IPS DF 6.9 (cell line): Measurements from ENCODE around the gene C1QTNF6.

Experiments used
- DNase-seq: peaks from one replicate; pipeline ENCODE4 v3.0.0-alpha.2; 2013; ENCODE audit warnings: low read depth, low spot score
- H3K27ac ChIP-seq: one replicate; pipeline ENCODE4 v1.5.1; 2013; ENCODE audit warnings: low read length, control low read depth
- H3K27me3 ChIP-seq: 2 replicates; pipeline ENCODE4 v1.6.1; 2013; ENCODE audit warnings: mild to moderate bottlenecking, low read length; ENCODE audit not compliant: control insufficient read depth, insufficient read depth
- H3K36me3 ChIP-seq: 2 replicates; pipeline ENCODE4 v1.6.1; 2013; ENCODE audit warnings: low read length; ENCODE audit not compliant: control insufficient read depth, insufficient read depth
- H3K4me1 ChIP-seq: 2 replicates; pipeline ENCODE4 v1.6.1; 2013; ENCODE audit warnings: low read length; ENCODE audit not compliant: control insufficient read depth, insufficient read depth
- H3K4me3 ChIP-seq: 2 replicates; pipeline ENCODE4 v1.5.1; 2013; ENCODE audit warnings: mild to moderate bottlenecking, low read length
- H3K9me3 ChIP-seq: 2 replicates; pipeline ENCODE4 v1.6.1; 2013; ENCODE audit warnings: low read length, inconsistent platforms; ENCODE audit not compliant: control insufficient read depth, insufficient read depth
- WGBS: extraction: QIAGEN DNeasy Blood & Tissue Kit; methylation state at CpG from one replicate; pipeline ENCODE4 v1.1.7; 2013; ENCODE audit warnings: mixed read lengths, missing lambda C conversion rate; ENCODE audit not compliant: insufficient read length, insufficient coverage; 5-methylcytosine and 5-hydroxymethylcytosine counted together

C1QTNF6 gene

DNA sequence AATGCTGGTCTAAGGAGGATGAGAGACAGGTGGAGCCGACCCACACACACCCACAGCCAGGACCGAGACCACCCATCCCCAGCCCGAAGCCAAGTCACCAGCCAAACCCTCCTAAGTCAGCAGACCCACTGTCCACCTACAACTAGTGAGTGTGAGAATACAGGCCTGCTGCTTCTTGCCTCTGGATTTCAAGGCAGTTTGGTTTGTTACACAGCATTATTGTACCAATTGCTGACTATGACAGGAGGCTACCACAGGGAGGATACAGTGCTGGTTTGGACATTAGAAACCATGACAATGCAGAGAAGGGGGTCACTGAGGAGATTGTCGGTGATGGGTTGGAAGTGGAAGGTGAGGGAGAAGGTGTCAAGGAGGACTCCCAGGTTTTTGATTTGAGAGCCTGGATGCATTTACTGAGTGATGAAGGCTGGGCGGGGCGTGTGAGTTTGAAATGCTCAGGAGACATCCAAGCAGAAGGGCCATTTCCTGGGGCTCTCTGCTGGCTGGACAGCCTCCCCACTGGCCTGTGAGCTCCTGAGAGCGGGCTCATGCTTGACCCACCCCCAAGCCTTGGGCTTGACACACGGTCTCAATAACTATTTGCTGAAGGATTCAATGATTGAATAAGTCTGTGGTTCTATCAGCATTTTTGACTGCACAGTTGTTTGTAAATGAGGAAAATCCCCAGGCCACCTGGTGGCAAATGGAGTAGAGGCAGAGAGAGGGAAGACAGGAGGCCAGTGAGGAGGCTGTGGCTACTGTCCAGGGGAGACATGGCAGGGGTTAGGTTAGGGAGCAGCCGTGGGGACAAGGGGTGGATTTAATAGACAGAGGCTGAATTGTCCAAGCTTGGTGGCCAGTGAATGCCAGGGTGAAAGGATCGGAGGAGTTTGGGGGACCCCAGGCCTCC, 33.6 kb upstream of the C1QTNF6 start:
- Histone ChIP-seq H3K4me1 (no peaks in the 10 kb centered on the region), H3K27me3 (no peaks in the 10 kb centered on the region)
- no CpG with 5 or more reads among the region's 10 CpGs for WGBS

DNA sequence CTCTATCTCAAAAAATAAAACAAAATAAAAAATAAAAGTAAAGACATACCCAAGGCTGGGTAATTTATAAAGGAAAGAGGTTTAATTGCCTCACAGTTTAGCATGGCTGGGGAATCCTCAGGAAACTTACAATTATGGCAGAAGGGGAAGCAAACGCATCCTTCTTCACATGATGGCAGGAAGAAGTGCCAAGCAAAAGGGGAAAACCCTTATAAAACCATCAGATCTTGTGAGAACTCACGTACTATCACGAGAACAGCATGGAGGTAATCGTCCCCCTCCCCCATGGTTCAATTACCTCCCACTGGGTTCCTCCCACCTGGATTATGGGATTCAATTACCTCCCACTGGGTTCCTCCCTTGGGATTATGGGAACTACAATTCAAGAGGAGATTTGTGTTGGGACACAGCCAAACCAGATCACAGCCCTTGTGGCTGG, 32.5 kb upstream of the C1QTNF6 start:
- H3K27ac ChIP-seq, result no peak overlapping the region
- H3K9me3 ChIP-seq, result no peaks in the 10 kb centered on the region; the same call in 1 of the 2 replicates
- H3K36me3 ChIP-seq, result no peaks in the 10 kb centered on the region
- WGBS, result no CpG with 5 or more reads among the region's 4 CpGs
- H3K4me1 ChIP-seq, result no peaks in the 10 kb centered on the region
- H3K27me3 ChIP-seq, result no peaks in the 10 kb centered on the region
- no peak for DNase-seq
- H3K4me3 ChIP-seq, result no peak overlapping the region

More for the DNA sequence above, 33.6 kb upstream of the C1QTNF6 start:
- Histone ChIP-seq H3K9me3 (no peaks in the 10 kb centered on the region; the same call in 1 of the 2 replicates), H3K27ac (no peak overlapping the region), H3K36me3 (no peaks in the 10 kb centered on the region), H3K4me3 (no peak overlapping the region)
- no peak for DNase-seq

DNA sequence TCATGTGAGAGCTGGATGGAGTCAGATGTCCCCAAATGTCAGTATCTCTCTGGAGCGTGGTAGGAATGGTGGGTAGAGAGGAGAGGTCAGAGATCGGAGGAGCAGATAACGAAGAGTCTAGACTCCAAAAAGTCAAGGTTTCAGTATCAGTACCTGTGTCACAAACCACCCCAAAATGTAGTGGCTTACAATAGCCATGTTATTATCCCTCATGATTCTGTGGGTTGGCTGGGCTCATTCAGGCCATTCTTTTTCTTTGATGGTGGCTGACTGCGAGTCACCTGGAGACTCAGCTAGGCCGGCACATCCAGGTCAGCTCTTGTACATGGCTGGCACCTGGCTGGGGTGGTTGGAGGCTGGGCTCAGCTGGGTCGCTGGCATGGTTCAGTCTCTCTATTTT, 31.5 kb upstream of the C1QTNF6 start:
- no peak overlapping the region for H3K4me3 ChIP-seq
- no peaks in the 10 kb centered on the region for H3K27me3 ChIP-seq
- no CpG with 5 or more reads among the region's 6 CpGs for WGBS
- DNase-seq, result no peak
- H3K9me3 ChIP-seq, result no peaks in the 10 kb centered on the region; the same call in 1 of the 2 replicates
- no peaks in the 10 kb centered on the region for H3K4me1 ChIP-seq
- no peak overlapping the region for H3K27ac ChIP-seq
- no peaks in the 10 kb centered on the region for H3K36me3 ChIP-seq

DNA sequence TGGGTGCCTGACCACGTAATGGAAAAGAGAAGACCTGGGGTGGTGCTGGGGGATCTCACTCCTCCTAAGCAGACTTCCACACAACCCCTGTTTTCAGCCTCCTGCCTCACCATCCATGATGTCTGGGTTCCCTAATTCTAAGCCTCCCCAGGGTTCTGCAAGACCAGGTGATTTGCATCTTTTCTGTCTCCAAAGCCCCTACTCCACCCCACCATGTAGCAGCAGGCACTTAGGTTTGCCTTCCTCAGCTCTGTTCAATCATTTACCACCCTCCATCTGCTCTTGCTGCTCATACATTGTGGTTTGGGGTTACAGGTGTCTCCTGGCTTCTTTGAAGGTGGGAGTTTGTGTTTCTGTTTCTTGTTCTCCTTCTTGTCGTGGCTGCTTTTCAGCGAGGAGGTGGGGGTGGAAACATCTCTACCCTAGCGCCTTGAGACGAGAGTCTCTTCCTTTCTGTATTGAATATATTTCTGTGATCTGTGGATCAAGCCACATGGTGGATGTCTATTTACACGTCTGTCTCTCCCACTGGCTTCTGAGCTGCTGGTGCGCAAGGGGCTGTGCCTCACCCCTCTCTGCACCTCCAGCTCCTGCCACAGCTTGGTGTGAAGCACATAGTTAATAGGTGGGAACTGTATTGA, 30.8 kb upstream of the C1QTNF6 start:
- Histone ChIP-seq H3K27me3 (no peaks in the 10 kb centered on the region), H3K27ac (no peak overlapping the region), H3K9me3 (no peaks in the 10 kb centered on the region; the same call in 1 of the 2 replicates), H3K4me3 (no peak overlapping the region), H3K36me3 (no peaks in the 10 kb centered on the region), H3K4me1 (no peaks in the 10 kb centered on the region)
- no CpG with 5 or more reads among the region's 7 CpGs for WGBS
- no peak for DNase-seq

DNA sequence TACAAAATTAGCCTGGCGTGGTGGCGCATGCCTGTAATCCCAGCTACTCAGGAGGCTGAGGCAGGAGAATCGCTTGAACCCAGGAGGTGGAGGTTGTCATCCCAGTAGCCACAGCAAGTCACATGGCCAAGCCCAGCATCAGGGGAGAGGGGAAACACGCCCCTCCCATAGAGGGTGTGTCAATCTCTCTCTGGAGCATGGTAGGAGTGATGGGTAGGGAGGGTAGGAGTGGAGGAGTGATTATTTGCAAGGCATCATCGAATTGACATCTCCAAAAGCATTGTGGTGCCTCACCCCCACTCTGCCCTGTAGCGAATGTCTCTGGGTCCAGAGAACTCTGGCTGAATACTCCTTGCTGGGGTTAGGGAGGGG, 30.3 kb upstream of the C1QTNF6 start:
- Histone ChIP-seq H3K4me3 (no peak overlapping the region), H3K4me1 (no peaks in the 10 kb centered on the region), H3K36me3 (no peaks in the 10 kb centered on the region), H3K27me3 (no peaks in the 10 kb centered on the region), H3K9me3 (no peaks in the 10 kb centered on the region; the same call in 1 of the 2 replicates), H3K27ac (no peak overlapping the region)
- no peak for DNase-seq
- no CpG with 5 or more reads among the region's 6 CpGs for WGBS

DNA sequence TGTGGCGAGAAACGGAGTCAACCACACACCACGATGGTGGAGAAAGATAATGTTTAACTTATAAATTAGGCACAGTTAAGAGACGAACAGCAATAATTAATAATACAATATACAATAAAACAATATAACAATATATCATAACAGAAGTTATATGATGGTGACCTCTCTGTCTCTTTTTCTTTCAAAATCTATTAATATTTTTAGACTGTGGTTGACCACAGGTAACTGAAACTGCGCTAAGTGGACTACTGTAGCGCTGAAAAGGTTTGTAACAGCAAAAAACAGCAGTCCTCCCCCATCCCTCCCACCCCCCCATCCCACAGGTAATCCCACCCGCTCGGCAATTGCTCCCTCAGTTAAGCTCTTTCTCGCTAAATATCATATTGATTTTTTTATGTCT, 27.8 kb upstream of the C1QTNF6 start:
- H3K27ac ChIP-seq, result no peak overlapping the region
- DNase-seq, result no peak
- no peak overlapping the region for H3K4me3 ChIP-seq
- peaks cover 3% of the 10 kb centered on the region; the same call in 1 of the 2 replicates for H3K4me1 ChIP-seq
- no CpG with 5 or more reads among the region's 9 CpGs for WGBS
- H3K9me3 ChIP-seq, result no peaks in the 10 kb centered on the region
- no peaks in the 10 kb centered on the region for H3K27me3 ChIP-seq
- no peaks in the 10 kb centered on the region for H3K36me3 ChIP-seq

DNA sequence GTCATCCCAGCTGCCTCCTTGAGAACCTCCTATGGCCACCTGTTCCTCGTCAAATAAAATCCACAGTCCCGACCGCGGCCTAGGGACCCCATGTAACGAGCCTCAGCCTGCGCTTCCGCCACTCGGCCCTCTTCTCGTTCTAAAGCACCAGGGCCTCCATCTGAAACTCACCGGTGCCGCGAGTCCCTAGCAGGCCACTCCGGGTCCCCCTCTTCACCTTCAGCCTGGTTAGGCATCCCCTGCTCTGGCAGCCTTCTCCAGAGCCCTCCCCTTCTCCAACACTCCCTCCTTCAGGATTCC, 26.6 kb upstream of the C1QTNF6 start:
- no CpG with 5 or more reads among the region's 13 CpGs for WGBS
- Histone ChIP-seq H3K27ac (no peak overlapping the region), H3K9me3 (no peaks in the 10 kb centered on the region), H3K27me3 (no peaks in the 10 kb centered on the region), H3K36me3 (no peaks in the 10 kb centered on the region), H3K4me1 (peaks cover 3% of the 10 kb centered on the region; the same call in 1 of the 2 replicates), H3K4me3 (no peak overlapping the region)
- DNase-seq, result no peak

DNA sequence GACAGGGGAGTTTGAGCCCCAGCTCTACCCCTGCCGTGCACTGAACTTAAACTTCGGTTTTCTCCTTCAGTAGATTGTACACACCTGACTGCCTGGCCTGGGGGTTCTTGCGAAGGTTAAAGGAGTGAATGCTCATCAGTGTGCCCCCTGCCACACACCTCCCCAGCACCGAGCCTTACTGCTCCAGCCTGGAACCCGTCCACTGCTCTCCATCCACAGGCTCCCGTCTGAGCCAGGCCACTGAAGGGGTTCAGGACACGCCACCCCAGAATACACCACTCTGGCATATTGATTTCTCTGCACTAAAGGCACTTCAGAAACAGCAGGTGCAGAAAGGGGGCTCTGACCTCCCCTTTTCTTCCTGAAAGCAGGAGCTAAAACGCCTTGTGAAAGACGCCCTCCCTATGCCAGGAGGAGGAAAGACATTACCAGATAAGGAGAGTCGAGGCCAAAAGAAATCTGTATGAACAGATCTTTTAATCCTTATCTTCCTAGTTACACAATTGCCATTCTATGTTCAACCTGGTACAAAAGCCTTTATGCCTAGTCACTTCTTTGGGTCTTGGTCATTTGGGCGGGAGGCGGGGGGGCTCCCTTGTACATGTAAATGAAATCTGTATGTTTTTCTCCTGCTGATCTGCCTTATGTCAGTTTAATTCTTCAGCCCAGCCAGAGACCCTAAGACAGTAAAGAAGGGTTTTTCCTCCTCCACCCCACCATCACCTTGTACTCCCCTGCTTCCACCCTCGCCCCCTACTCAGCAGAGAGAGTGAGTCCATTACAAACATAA, 26.1 kb upstream of the C1QTNF6 start:
- Histone ChIP-seq H3K27me3 (no peaks in the 10 kb centered on the region), H3K27ac (no peak overlapping the region), H3K36me3 (no peaks in the 10 kb centered on the region), H3K9me3 (no peaks in the 10 kb centered on the region), H3K4me1 (peaks cover 3% of the 10 kb centered on the region; the same call in 1 of the 2 replicates), H3K4me3 (no peak overlapping the region)
- no CpG with 5 or more reads among the region's 13 CpGs for WGBS
- no peak for DNase-seq

DNA sequence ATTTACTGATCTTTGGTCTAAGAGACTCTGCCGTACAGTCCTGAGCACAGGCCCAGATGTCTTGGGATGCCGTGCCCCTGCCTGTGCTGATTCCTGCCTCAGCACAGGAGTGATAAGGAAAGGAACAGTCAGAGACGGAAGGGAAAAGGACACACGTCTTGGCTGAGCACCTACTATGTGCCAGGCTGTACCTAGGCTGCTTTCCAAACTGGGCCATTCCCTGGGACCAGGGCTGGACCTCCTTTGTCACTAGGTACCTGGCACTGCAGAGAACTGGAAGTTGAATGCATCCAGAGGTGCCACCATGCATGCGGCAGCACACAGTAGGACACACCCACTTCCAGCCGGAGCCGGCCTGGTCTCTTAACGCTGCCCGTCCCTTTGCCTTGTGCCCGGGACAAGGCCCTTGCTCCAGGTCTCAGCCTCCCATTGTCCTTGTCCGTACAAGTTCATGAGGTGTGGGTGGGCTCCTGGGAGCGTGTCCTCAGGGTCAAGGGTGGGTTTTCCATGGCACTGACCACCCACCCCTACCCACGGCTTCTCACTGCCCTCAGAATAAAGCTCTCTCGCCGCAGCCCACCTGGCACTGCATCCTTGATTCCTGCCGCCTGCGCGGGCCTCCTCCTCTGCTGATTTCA, 25.3 kb upstream of the C1QTNF6 start:
- no peaks in the 10 kb centered on the region for H3K27me3 ChIP-seq
- no peak overlapping the region for H3K27ac ChIP-seq
- no peaks in the 10 kb centered on the region for H3K9me3 ChIP-seq
- no peak overlapping the region for H3K4me3 ChIP-seq
- no CpG with 5 or more reads among the region's 18 CpGs for WGBS
- no peak for DNase-seq
- no peaks in the 10 kb centered on the region for H3K36me3 ChIP-seq
- peaks cover 3% of the 10 kb centered on the region; the same call in 1 of the 2 replicates for H3K4me1 ChIP-seq
